ENCODE data around the gene KIF21A. TPM values are rescaled to one million over a fixed set of nuclear protein-coding genes. Genes with fewer than 3 reads are reported as not detected.
"Not testable (repeated sequence)": the region's sequence is repeated elsewhere in the genome, so short reads cannot be mapped to it uniquely, and the experiment has no call there.

KIF21A gene
- total RNA-seq, 4 donors from 2014 or later, result 22.5 to 65.5 (median 33.5) TPM

- DNase-seq (ENCODE audit: low spot score), result no peak
- no peak for ATAC-seq (ENCODE audit: low FRiP score)
- no peak for TF ChIP-seq CTCF (IDR thresholded peaks at IDR 0.05)
Measured at GRCh38 chr12:39476121-39476520, 33.2 kb upstream of the KIF21A start.

GRCh38 chr12:39475136-39475535, 32.2 kb upstream of the KIF21A start:
- DNase-seq (ENCODE audit: low spot score); ATAC-seq (ENCODE audit: low FRiP score): not testable (repeated sequence)

GRCh38 chr12:39467432-39467870, 24.5 kb upstream of the KIF21A start:
- TF ChIP-seq CTCF (IDR thresholded peaks at IDR 0.05), result no peak
- ATAC-seq (ENCODE audit: low FRiP score), result no peak
- no peak for DNase-seq (ENCODE audit: low spot score)

- TF ChIP-seq CTCF (IDR thresholded peaks at IDR 0.05), result no peak
- no peak for ATAC-seq (ENCODE audit: low FRiP score)
- no peak for DNase-seq (ENCODE audit: low spot score)
Measured at GRCh38 chr12:39464976-39465695, 22.2 kb upstream of the KIF21A start.

- ATAC-seq (ENCODE audit: low FRiP score) (no peak), DNase-seq (ENCODE audit: low spot score) (no peak)
- TF ChIP-seq CTCF (IDR thresholded peaks at IDR 0.05), result no peak
Measured at GRCh38 chr12:39461059-39461458, 18.1 kb upstream of the KIF21A start.

GRCh38 chr12:39459027-39459434, 16.1 kb upstream of the KIF21A start:
- DNase-seq (ENCODE audit: low spot score) (no peak), ATAC-seq (ENCODE audit: low FRiP score) (no peak)
- TF ChIP-seq CTCF (IDR thresholded peaks at IDR 0.05), result no peak

- no peak for DNase-seq (ENCODE audit: low spot score)
- TF ChIP-seq CTCF (IDR thresholded peaks at IDR 0.05), result no peak
- ATAC-seq (ENCODE audit: low FRiP score), result no peak
Measured at GRCh38 chr12:39451977-39452376, 9.1 kb upstream of the KIF21A start.
